GM21619 (cell line): ENCODE measurements around the gene PITPNM1.
"Not testable (repeated sequence)": the region's sequence is repeated elsewhere in the genome, so short reads cannot be mapped to it uniquely, and the experiment has no call there.

Experiments
- ATAC-seq: cut with Tn5 transposase; IDR thresholded peaks from one replicate; pipeline ENCODE4 v1.9.1; 2021; ENCODE audit not compliant: unreplicated experiment

The PITPNM1 gene

DNA sequence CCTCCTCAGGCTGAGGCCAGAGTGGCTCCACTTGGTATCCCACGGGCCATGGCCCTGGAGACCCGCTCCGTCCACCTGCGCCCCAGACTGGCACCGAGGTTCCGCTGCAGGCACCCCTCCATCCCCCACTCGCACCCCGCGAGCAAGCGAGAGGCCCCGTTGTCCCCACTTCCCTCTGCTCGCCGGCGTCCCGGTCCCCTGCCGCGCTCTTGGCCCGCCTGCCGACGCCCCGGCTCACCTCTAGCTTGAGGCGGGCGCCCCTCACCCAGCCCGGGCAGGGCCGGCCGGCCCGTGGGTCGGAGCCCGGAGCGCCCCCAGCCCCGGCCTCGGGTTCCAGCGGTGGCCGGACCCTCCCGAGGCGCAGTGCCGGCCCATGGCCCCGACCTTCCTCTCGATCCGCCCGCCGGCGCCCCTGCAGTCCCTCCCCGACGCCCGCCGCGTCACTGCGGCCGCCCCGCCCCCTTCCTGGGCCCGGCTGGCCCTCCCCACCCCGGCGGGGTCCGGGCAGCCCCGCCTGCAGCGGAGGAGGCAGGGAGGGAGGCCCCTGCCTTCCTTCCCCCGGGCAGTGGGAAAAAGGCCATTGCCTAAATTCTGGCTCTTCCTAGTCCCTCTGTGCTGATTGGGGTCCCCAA is at the start of gene PITPNM1:
TSS of gene PITPNM1 (minus strand) at position 414 of the 632 bp plus-strand sequence. CDS start 1,183 bp downstream, outside the sequence.
- no peak for ATAC-seq

DNA sequence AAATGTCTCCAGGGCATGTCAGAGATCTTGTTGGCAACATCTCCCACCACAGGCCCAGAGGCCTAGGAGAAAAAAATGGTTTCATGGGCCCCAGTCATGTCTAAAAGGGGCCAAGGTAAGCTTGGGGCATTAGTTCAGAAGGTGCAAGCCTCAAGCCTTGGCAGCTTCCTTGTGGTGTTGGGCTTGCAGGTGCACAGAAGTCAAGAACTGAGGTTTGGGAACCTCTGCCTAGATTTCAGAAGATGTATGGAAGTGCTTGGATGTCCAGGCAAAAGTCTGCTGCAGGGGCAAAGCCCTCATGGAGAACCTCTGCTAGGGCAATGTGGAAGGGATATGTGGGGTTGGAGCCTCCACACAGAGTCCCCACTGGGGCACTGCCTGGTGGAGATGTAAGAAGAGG is 46.5 kb upstream of the PITPNM1 start:
- ATAC-seq = not testable (repeated sequence)

DNA sequence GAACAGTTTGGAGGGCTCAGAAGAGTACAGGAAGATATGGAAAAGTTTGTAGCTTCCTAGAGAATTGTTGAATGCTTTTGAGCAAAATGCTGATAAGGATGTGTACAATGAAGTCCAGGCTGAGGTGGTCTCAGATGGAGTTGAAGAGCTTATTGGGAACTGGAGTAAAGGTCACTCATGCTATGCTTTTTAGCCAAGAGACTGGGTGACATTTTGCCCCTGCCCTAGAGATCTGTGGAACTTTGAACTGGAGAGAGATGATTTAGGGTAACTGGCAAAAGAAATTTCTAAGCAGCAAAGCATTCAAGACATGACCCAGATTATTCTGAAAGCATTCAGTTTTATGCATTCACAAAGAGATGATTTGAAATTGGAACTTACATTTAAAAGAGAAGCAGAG is 46.0 kb upstream of the PITPNM1 start:
- no peak for ATAC-seq

GRCh38 chr11:67548555-67549110 is 43.5 kb upstream of the PITPNM1 start:
- no peak for ATAC-seq

DNA sequence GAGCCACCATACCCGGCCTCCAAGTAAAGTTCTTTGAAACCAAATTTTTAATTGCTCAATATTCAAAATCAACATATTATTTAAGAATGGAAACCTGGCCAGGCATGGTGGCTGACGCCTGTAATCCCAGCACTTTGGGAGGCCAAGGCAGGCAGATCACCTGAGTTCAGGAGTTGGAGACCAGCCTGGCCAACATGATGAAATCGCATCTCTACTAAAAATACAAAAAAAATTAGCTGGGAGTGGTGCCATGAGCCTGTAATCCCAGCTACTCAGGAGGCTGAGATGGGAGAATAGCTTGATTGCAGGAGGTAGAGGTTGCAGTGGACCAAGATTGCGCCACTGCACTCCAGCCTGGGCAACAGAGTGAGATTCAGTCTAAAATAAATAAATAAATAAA is 42.9 kb upstream of the PITPNM1 start:
- not testable (repeated sequence) for ATAC-seq

DNA sequence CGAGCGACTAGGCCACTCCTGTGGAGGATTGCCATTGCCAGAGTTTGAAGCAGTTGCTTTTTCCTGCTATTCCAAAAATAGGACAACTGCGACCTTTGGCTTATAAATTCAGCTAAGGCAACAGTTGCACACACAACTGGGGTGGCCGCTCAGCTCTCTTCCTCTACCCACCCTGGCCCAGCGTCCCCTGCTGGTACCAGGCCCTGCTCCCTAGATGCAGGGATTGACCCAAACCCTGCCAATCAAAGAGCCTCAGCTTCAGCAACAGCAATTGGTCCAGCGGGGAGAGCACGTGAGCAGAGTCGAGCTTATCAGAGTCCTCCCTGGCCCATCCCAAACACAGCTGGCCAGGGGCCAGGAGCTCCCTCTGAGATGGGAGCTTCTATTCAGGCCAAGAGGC is 40.1 kb upstream of the PITPNM1 start:
- no peak for ATAC-seq

GRCh38 chr11:67544616-67545242 is 39.6 kb upstream of the PITPNM1 start:
- no peak for ATAC-seq

DNA sequence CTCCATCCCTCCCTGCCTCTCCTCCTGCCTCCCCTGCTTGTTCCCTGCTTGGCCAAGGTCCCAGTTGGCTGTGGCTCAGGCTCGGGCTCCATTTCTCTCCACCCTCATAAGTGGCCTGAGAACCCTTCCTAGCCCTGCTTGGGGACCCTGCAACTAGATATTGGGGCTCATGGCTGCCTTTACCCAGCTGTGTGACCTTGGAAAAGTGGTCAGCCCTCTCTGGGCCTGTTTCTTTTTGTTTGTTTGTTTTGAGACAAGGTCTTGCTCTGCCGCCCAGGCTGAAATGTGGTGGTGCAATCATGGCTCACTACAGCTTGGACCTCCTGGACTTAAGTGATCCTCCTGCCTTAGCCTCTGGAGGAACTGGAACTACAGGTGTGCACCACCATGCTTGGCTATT is 38.4 kb upstream of the PITPNM1 start:
- no peak for ATAC-seq

DNA sequence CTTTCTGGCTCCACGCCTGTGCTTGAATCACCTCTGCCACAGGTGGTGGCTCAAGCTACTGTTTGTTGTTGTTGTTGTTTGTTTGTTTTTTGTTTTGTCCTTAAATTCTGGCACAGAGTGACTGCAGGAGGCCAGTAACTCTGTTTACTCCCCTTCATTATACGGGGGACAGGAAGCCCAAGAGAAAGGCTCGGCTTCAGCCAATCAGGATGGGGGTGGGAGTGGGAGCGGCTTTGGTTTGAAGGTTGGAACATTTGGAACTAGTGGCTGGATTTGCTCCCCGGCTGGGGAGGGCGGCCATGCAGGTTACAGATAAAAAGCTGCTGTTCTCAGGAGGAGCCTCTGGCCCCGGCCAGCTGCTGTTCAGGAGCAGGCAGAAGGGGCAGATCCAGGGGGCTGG is 37.8 kb upstream of the PITPNM1 start:
- no peak for ATAC-seq

DNA sequence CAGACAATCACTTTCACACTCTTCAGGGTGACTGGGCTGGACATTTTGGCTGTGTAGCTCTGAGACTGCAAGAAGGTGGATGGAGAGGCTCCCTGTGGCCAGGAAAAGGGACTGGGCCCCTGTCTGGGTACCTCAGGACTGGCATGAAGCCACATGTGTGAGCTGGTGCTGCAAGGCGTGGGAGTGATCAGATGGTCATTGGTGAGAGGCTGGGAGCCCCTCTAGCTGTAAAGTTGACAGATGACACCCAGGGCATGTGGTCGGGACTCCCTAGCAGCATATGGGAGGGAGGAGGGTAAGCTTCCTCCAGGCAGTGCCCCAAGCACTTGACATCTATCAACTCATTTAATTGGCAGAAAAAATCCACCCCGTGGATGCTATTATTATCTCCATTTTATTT is 37.0 kb upstream of the PITPNM1 start:
- ATAC-seq = no peak

DNA sequence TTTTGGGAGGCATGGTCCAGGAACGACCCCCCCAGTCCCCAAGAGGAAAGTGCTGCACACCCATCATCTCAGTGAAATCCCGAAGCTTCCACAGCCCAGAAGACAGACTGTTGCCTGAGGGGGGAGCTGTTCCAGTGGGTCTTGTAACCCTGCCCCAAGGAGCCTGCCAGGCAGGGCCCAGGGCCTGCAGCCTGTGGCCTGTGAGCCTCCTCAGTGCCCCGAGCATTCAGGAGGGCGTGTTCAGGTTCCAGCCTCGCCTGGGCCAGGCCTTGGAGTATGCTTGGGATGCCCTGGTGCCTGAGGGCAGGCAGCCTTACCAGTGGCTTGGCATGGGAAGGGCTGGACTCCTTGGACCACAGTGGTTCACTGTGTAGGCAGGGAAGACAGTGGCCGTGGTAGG is 36.0 kb upstream of the PITPNM1 start:
- no peak for ATAC-seq

- no peak for ATAC-seq
Measured at GRCh38 chr11:67539550-67539949, 34.4 kb upstream of the PITPNM1 start.

- no peak for ATAC-seq
Measured at GRCh38 chr11:67538823-67539505, 33.8 kb upstream of the PITPNM1 start.

GRCh38 chr11:67538306-67538705 is 33.1 kb upstream of the PITPNM1 start:
- no peak for ATAC-seq

DNA sequence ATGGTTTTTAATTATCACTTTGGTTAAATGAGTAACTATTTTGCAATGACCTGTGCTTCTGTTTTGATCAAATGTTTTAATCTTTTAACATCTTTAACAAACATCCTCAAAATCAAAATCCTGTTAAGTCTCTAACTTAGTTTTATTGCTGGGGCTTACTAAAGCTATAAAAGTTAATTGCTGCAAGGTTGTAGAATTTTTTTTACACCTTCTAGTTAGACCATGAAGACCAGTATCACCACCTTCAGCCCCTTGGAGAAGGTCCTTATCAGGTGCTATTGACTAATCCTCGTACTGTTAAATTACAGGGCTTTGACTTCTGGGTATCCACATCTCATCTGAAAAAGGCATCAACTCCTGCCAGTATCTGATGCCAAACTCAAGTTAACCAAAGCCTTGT is 30.4 kb upstream of the PITPNM1 start:
- no peak for ATAC-seq

DNA sequence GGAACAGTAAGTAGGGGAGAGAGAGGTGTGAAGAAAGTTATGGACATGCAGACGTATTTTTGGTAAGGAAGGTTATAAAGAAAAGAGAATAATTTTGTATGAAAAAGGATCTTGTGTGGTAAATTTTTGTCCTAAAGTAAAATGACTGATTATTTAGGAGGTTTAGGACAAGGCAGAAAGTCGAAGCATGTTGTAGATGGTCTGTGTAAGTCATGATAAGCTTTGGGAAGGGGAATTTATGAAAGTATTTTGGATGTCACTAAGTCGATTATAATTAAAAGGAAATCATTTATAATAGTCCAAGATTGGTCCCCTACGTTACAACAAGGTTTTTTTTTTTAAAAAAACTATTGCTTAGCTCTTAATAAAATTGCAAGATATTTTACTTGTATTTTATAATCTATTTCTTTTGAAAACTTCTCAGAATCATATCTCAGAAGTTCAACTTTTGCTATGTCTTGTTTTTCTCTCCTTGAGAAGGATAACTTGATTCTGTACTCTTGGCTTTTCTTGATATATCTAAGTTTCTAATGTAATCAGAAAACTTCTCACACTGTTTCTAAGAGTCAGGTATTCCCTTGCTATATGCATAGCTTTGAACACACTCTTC is 29.0 kb upstream of the PITPNM1 start:
- ATAC-seq = no peak

- no peak for ATAC-seq
Measured at GRCh38 chr11:67532889-67533288, 27.7 kb upstream of the PITPNM1 start.

GRCh38 chr11:67530282-67530592 is 25.1 kb upstream of the PITPNM1 start:
- ATAC-seq = no peak

GRCh38 chr11:67528376-67528775 is 23.2 kb upstream of the PITPNM1 start:
- no peak for ATAC-seq

DNA sequence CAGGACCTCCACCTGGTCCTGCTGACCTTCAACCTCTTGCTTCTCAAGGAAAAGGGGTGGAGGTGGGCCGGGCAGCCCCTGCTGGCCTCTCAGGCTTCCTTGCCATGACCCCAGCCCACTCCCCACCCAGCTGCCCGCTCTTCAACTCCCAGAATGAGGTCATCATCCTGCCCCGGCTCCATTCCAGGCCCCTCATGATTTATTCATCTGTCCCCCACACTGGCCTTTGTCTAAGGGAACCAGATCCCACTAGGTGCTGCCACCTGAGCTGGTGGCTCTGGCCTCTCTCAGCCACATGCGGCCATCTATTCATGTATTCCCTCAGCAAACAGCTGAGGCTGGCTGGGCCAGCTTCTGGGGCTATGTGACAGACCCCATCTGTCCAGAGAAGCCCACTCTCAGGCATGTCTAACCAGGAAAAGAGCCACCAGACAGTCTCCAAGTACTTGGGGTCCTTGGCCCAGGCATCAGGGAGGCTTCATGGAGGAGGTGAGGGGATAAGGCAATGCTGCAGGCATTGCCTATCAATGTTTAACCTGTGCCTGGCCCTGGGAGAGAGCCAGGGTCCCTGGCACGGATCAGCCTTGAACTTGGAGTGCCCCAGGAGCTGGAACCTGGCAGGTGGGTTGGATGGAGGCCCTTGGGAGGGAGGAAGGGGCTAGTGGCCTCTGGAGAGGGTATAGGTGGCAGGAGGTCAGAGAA is 20.3 kb upstream of the PITPNM1 start:
- no peak for ATAC-seq

DNA sequence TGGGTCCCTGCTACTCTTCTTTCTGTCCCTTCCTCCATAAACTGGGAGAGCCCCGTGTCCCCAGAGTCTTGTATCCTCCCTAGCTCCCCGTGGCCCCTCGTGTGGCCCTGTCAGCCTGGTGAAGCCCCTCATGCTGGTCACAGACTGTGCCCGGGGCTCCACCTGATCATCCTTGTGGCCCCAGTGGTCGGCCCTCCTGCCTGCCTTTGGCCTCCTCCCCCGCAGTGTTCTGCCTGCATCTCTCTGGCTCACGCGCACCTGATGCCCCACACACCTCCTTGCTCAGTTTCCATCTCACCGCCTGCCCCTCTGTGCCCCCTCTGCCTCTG is 19.3 kb upstream of the PITPNM1 start:
- no peak for ATAC-seq
